K562 (cell line): ENCODE results near the gene DTNBP1. TPM values are rescaled to one million over a fixed set of nuclear protein-coding genes. Genes with fewer than 3 reads are reported as not detected.

ENCODE experiments used
- ATAC-seq: fragments of 200-7000 bp; cut with Tn5 transposase; 3 replicates; pipeline ENCODE4 v1.9.1; 2020; ENCODE audit warnings: moderate library complexity
- BruUV-seq: library from RNA; stranded (reverse); fragments of 400-500 nt; replicated peaks from 2 replicates; lab custom pipeline; 2021; lab: Mats Ljungman, UMichigan
- CTCF ChIA-PET: fragments of 300-600 bp; formaldehyde crosslinking; extraction: SDS; loops from one replicate; lab custom pipeline; 2021; ENCODE audit warnings: low intra/inter-chr PET ratio; lab: Yijun Ruan, JAX
- POLR2A ChIA-PET: fragments of 300-600, 350-650 bp; sonication (Branson Sonifier 250); formaldehyde crosslinking; extraction: SDS; loops from one replicate; lab custom pipeline; 2021; ENCODE audit warnings: antibody characterized with exemption, inconsistent platforms; lab: Yijun Ruan, JAX
- DNase-seq, 4 experiments: peaks; one replicate each; pipeline versions ENCODE4 v3.0.0 to v3.0.0-alpha.2; 2011 to 2018; ENCODE audit warnings: low spot score in 3 of 4, mixed read lengths in 3 of 4; ENCODE audit errors: extremely low read depth in 1 of 4
- FAIRE-seq: peaks from 2 replicates; lab custom pipeline; 2011; peaks lifted over from hg19 to GRCh38; lab: Jason Lieb, UNC
- H2AFZ ChIP-seq: 2 replicates; pipeline ENCODE4 v1.6.0; 2011; ENCODE audit warnings: low read depth, low read length, control low read depth, inconsistent platforms
- H3K27ac ChIP-seq: fragments of 200-600 bp; 3 replicates; pipeline ENCODE4 v1.8.0; 2011; ENCODE audit warnings: low read depth, mild to moderate bottlenecking, control low read depth, inconsistent platforms, low read length, moderate library complexity, mixed read lengths; ENCODE audit errors: extremely low read depth
- H3K27me3 ChIP-seq, 2 experiments: fragments of 300-600 bp in 1 of 2; 2 replicates in 1 of 2; 3 replicates in 1 of 2; pipeline versions ENCODE4 v1.6.0 to v1.8.0; 2011; ENCODE audit warnings: inconsistent platforms in 2 of 2, low read length in 2 of 2, mild to moderate bottlenecking in 1 of 2, mixed read lengths in 1 of 2, moderate library complexity in 1 of 2; ENCODE audit not compliant: control insufficient read depth in 2 of 2, insufficient read depth in 2 of 2
- H3K36me3 ChIP-seq: fragments of 300-600 bp; 3 replicates; pipeline ENCODE4 v1.8.0; 2011; ENCODE audit warnings: mild to moderate bottlenecking, low read length, inconsistent platforms; ENCODE audit not compliant: control insufficient read depth, insufficient read depth
- H3K4me1 ChIP-seq, 2 experiments: fragments of 200-600 bp in 1 of 2; replicated peaks in 1 of 2; 2 replicates in 1 of 2; 3 replicates in 1 of 2; pipeline versions ENCODE4 v1.5.1 to v1.8.0; 2011; ENCODE audit warnings: inconsistent platforms in 2 of 2, low read length in 2 of 2, mild to moderate bottlenecking in 1 of 2, mixed read lengths in 1 of 2, moderate library complexity in 1 of 2; ENCODE audit not compliant: control insufficient read depth in 2 of 2, insufficient read depth in 2 of 2
- H3K4me2 ChIP-seq: 2 replicates; pipeline ENCODE4 v1.6.1; 2011; ENCODE audit warnings: low read length, control low read depth, inconsistent platforms, mixed read lengths; ENCODE audit not compliant: insufficient read depth
- H3K4me3 ChIP-seq: fragments of 200-600 bp; sonication (generic), shearing (Covaris generic); 2 replicates; pipeline ENCODE4 v1.5.1; 2016; ENCODE audit warnings: control low read depth, inconsistent platforms
- H3K79me2 ChIP-seq: fragments of 200-600 bp; 3 replicates; pipeline ENCODE4 v1.8.0; 2011; ENCODE audit warnings: low read length, inconsistent platforms; ENCODE audit not compliant: control insufficient read depth, insufficient read depth
- H3K9ac ChIP-seq, 2 experiments: 2 replicates each; pipeline versions ENCODE4 v1.6.0 to v1.6.1; 2011; ENCODE audit warnings: low read depth in 2 of 2, low read length in 2 of 2, control low read depth in 1 of 2, inconsistent platforms in 1 of 2, mild to moderate bottlenecking in 1 of 2, mixed read lengths in 1 of 2; ENCODE audit not compliant: insufficient read depth in 1 of 2
- H3K9me1 ChIP-seq: one replicate; pipeline ENCODE4 v1.6.0; 2011; ENCODE audit warnings: inconsistent platforms, mild to moderate bottlenecking, low read length, moderate library complexity; ENCODE audit not compliant: control insufficient read depth, insufficient read depth
- H3K9me3 ChIP-seq: replicated peaks from 2 replicates; pipeline ENCODE4 v1.5.1; 2011; ENCODE audit warnings: low read depth, low read length, inconsistent platforms; ENCODE audit not compliant: control insufficient read depth, insufficient read depth
- H4K20me1 ChIP-seq: replicated peaks from 2 replicates; pipeline ENCODE4 v1.6.1; 2011; ENCODE audit warnings: low read length, inconsistent platforms, mixed read lengths; ENCODE audit not compliant: control insufficient read depth, insufficient read depth
- ATF7 ChIP-seq: fragments of 450-650 bp; IDR thresholded peaks from 2 replicates; pipeline ENCODE4 v1.7.1; 2014; ENCODE audit warnings: mild to moderate bottlenecking, moderate library complexity
- FOXK2 ChIP-seq, 2 experiments: fragments of 450-650 bp; IDR thresholded peaks in 1 of 2; conservative IDR thresholded peaks in 1 of 2; 2 replicates each; pipeline ENCODE4 v1.6.1; 2016; ENCODE audit warnings: low read depth in 2 of 2, mild to moderate bottlenecking in 1 of 2
- JUND ChIP-seq, 2 experiments: IDR thresholded peaks; 2 replicates in 1 of 2; 3 replicates in 1 of 2; pipeline ENCODE4 v1.6.1; 2011; ENCODE audit warnings: borderline replicate concordance in 2 of 2, low read depth in 2 of 2, low read length in 2 of 2, improper control_type of control experiment in 1 of 2, missing biosample characterization in 1 of 2, missing genetic modification characterization in 1 of 2, missing genetic modification reagents in 1 of 2
- PRDM10 ChIP-seq: fragments of 450-650 bp; IDR thresholded peaks from 2 replicates; pipeline ENCODE4 v1.6.1; 2018; ENCODE audit not compliant: partially characterized antibody
- VEZF1 ChIP-seq: fragments of 200-800 bp; sonication (Bioruptor generic); IDR thresholded peaks from 2 replicates; pipeline ENCODE4 v1.6.1; 2017; ENCODE audit warnings: missing genetic modification characterization, missing compliant biosample characterization
- ZNF695 ChIP-seq: fragments of 450-650 bp; formaldehyde crosslinking; IDR thresholded peaks from 2 replicates; pipeline ENCODE4 v1.4.0; 2020; ENCODE audit warnings: mild to moderate bottlenecking, moderate library complexity
- WGBS: fragments of 100-300 bp; shearing (Covaris generic); methylation state at CpG from one replicate; pipeline ENCODE4 v1.1.6; 2016; ENCODE audit warnings: low coverage, mixed read lengths; ENCODE audit not compliant: insufficient coverage; ENCODE audit errors: missing lambda C conversion rate; 5-methylcytosine and 5-hydroxymethylcytosine counted together
- in situ Hi-C: fragments of 300-500 bp; cut with MboI; formaldehyde crosslinking; loops from 4 replicates; pipeline ENCODE4 v1.15.0; 2018; ENCODE audit warnings: inconsistent platforms, mixed read lengths
- intact Hi-C: fragments of 100-400 bp; cut with micrococcal nuclease; formaldehyde crosslinking; loops from 2 replicates; pipeline ENCODE4 v1.14.2; 2022
- polyA plus RNA-seq, 8 experiments: library from polyadenylated mRNA; depleted of rRNA in 4 of 8; stranded (reverse) in 5 of 8; unstranded in 3 of 8; fragments of >200 nt; fragmentation: Nextera tagmentation in 2 of 8; fragmentation: Illumina TruSeq in 1 of 8; extraction: Ambion mirVana in 2 of 8; extraction: Trizol in 1 of 8; gene quantifications; 2 replicates each; pipeline versions ENCODE4 v1.2.1 to v1.2.3, GENCODE V29; 2011 to 2014; ENCODE audit warnings: inconsistent platforms in 1 of 8, missing spikeins in 1 of 8
- total RNA-seq, 7 experiments: library from RNA; depleted of rRNA in 6 of 7; stranded (reverse); fragments of >200 nt in 6 of 7; fragmentation: Illumina TruSeq in 2 of 7; extraction: Trizol in 2 of 7; gene quantifications; 2 replicates each; pipeline versions ENCODE4 v1.2.1 to v1.2.3, GENCODE V29; 2011 to 2021; ENCODE audit warnings: low replicate concordance in 1 of 7

Gene DTNBP1
- total and polyA plus RNA-seq, 9 of the 15 experiments (the other 6 are each of a cell fraction or from before 2014, with no cell fraction given): 16.7 to 54.5 (median 21.4) TPM

GRCh38 chr6:15585760-15586214, 77.0 kb downstream of the DTNBP1 start:
- in situ Hi-C loops: no loop called here
- no peak for ATAC-seq

More at GRCh38 chr6:15585760-15586214, 77.0 kb downstream of the DTNBP1 start:
- peaks cover 0 to 7% of the 10 kb centered on the region in 2 experiments; a peak in 2 of 5 replicates for H3K4me1 ChIP-seq
- no peaks in the 10 kb centered on the region for H3K9me1 ChIP-seq
- no peak overlapping the region for H2AFZ ChIP-seq
- H3K36me3 ChIP-seq: no peaks in the 10 kb centered on the region
- 68% methylated on average over 2 of the region's 2 CpGs for WGBS
- CTCF ChIA-PET: no interaction called here
- no peaks in the 10 kb centered on the region for H3K9me3 ChIP-seq
- H3K79me2 ChIP-seq: no peaks in the 10 kb centered on the region
- no peaks in the 10 kb centered on the region for H3K27me3 ChIP-seq
- H3K4me3 ChIP-seq: no peak overlapping the region
- H3K27ac ChIP-seq: no peak overlapping the region
- FAIRE-seq: no peak
- no peaks in the 10 kb centered on the region for H4K20me1 ChIP-seq
- intact Hi-C loops: no loop called here
- no peak for DNase-seq
- POLR2A ChIA-PET: interaction anchor here (0.6 to 3.4 kb wide), 8 partner anchors 8 to 1410 kb away, joined by 3 to 13 read pairs (median 4); no protein-coding TSS in a partner anchor
- no peak overlapping the region for H3K9ac ChIP-seq
- no peak overlapping the region for H3K4me2 ChIP-seq
- peak; percentile 99 for TF ChIP-seq PRDM10
- TF ChIP-seq ZNF695 (CRISPR knock-in tag): no peak
- TF ChIP-seq VEZF1 (CRISPR knock-in tag): no peak
- TF ChIP-seq ATF7: peak; percentile 87
- peak; percentile 6; the same call in 1 of the 2 replicates for TF ChIP-seq JUND (IDR thresholded peaks at IDR 0.05; ENCODE audit: borderline replicate concordance, low read depth, low read length)
- no peak for TF ChIP-seq JUND (tag; IDR thresholded peaks at IDR 0.05; ENCODE audit: borderline replicate concordance, low read depth, low read length)
- TF ChIP-seq FOXK2 (conservative IDR thresholded peaks at IDR 0.05 in 1 of 2, IDR thresholded peaks at IDR 0.05 in 1 of 2; ENCODE audit: low read depth in 2 of 2): peak in 1 of 2 experiments; percentile 86; a peak in 2 of 4 replicates
- BruUV-seq: no TSS peak
